Activated CD8-positive, alpha-beta T cell treated with anti-CD3 and anti-CD28 coated beads for 36 hours (primary cell): ENCODE measurements around the gene MINDY3. TPM values are rescaled to one million over a fixed set of nuclear protein-coding genes. Genes with fewer than 3 reads are reported as not detected.

Experiments
- ATAC-seq: fragments of 200-7000 bp; cut with Tn5 transposase; one replicate; pipeline ENCODE4 v1.10.0; 2021; ENCODE audit warnings: mild to moderate bottlenecking, moderate library complexity
- CTCF ChIA-PET: fragments of 350-600 bp; sonication (Branson Sonifier 250); formaldehyde crosslinking; loops from one replicate; lab custom pipeline; 2021; ENCODE audit warnings: antibody characterized with exemption; lab: Charles Lee
- POLR2A ChIA-PET: fragments of 350-600 bp; sonication (Branson Sonifier 250); formaldehyde crosslinking; loops from one replicate; lab custom pipeline; 2021; ENCODE audit warnings: antibody characterized with exemption; lab: Charles Lee
- DNase-seq: peaks from one replicate; pipeline ENCODE4 v3.0.0-alpha.2; 2020
- H3K27ac Mint-ChIP-seq: one replicate; pipeline ENCODE4 v1.8.0; 2021; ENCODE audit warnings: mild to moderate bottlenecking, mixed read lengths
- H3K27me3 Mint-ChIP-seq: one replicate; pipeline ENCODE4 v1.8.0; 2021; ENCODE audit warnings: mixed read lengths
- H3K36me3 Mint-ChIP-seq: one replicate; pipeline ENCODE4 v1.8.0; 2021; ENCODE audit warnings: low read depth, mixed read lengths
- H3K4me1 Mint-ChIP-seq: one replicate; pipeline ENCODE4 v1.8.0; 2021; ENCODE audit warnings: low read depth, mixed read lengths
- H3K4me3 Mint-ChIP-seq: one replicate; pipeline ENCODE4 v1.8.0; 2021; ENCODE audit warnings: mild to moderate bottlenecking, moderate library complexity, mixed read lengths
- H3K9me3 Mint-ChIP-seq: one replicate; pipeline ENCODE4 v1.8.0; 2021; ENCODE audit warnings: mixed read lengths
- intact Hi-C: fragments of 100-400 bp; cut with micrococcal nuclease; formaldehyde crosslinking; loops from one replicate; pipeline ENCODE4 v1.10.0; 2022
- total RNA-seq, 2 experiments: library from RNA; stranded (reverse); gene quantifications; one replicate each; pipeline ENCODE4 v1.2.3, GENCODE V29; 2021
- TF ChIP-seq, protein P1 (sequence below): fragments of 200-600 bp; IDR thresholded peaks from one replicate; pipeline ENCODE4 v1.8.0; 2022; ENCODE audit warnings: antibody characterized with exemption, mild to moderate bottlenecking

The MINDY3 gene
- total RNA-seq = 10 to 100 TPM; 12.0 to 14.6 TPM

DNA sequence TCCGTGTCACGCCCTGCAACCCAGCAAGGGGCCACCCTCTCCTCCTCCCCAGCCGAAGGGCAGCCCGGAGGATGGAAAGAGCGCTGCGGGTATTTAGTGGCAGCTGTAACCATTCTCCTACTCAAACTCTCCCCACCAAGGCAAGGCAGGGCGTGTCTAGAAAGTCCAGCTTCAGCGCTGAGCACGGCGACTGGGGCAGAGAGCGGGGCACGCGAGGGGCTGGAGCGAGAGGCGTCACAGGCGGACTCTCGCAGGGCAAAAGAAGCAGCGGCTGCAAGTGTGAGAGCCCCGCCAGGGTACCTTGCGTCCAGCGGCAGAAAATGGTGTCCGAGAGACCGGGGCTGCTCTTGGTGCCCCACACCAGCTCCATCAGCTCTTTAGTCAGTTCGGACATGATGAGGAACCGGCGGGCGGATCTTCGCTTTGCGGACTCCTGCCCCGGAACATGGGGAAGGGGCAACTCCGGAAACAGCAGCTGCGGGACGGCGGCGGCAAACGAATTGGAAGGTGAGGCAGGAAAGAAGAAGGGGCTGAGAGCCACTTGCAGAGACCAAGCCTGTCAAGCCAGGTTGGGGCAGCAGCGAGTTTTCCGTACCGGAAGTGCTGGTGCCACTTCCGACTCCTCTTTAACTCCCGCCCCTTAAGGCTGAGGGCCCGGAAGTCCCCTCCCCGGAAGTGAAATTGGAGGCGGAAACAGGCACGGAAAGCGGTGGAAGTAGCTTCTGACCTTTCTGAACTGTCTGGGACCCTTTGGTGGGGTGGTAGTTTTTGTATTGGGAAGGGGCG lies at the start of gene MINDY3:
Gene MINDY3, minus strand, starts transcription at position 602 of the 786 bp plus-strand sequence. Its CDS starts 208 bp downstream, at position 394.
- TF ChIP-seq, protein P1, sequence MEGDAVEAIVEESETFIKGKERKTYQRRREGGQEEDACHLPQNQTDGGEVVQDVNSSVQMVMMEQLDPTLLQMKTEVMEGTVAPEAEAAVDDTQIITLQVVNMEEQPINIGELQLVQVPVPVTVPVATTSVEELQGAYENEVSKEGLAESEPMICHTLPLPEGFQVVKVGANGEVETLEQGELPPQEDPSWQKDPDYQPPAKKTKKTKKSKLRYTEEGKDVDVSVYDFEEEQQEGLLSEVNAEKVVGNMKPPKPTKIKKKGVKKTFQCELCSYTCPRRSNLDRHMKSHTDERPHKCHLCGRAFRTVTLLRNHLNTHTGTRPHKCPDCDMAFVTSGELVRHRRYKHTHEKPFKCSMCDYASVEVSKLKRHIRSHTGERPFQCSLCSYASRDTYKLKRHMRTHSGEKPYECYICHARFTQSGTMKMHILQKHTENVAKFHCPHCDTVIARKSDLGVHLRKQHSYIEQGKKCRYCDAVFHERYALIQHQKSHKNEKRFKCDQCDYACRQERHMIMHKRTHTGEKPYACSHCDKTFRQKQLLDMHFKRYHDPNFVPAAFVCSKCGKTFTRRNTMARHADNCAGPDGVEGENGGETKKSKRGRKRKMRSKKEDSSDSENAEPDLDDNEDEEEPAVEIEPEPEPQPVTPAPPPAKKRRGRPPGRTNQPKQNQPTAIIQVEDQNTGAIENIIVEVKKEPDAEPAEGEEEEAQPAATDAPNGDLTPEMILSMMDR = no peak
- Mint-ChIP-seq H3K4me3 (peak within 1 kb of the TSS; percentile 90), H3K36me3 (peaks cover 8% of the 10 kb centered on the region), H3K4me1 (peaks cover 27% of the 10 kb centered on the region), H3K27ac (peak within 1 kb of the TSS; percentile 93), H3K9me3 (no peaks in the 10 kb centered on the region), H3K27me3 (peaks cover 7% of the 10 kb centered on the region)
- DNase-seq = peak; percentile 89
- ChIA-PET POLR2A (no interaction called here), CTCF (interaction anchor here (0.6 to 1.6 kb wide), 7 partner anchors 12 to 924 kb away, joined by 3 to 6 read pairs (median 3); no protein-coding TSS in a partner anchor)
- ATAC-seq = peak; percentile 95
- intact Hi-C loops = no loop called here

DNA sequence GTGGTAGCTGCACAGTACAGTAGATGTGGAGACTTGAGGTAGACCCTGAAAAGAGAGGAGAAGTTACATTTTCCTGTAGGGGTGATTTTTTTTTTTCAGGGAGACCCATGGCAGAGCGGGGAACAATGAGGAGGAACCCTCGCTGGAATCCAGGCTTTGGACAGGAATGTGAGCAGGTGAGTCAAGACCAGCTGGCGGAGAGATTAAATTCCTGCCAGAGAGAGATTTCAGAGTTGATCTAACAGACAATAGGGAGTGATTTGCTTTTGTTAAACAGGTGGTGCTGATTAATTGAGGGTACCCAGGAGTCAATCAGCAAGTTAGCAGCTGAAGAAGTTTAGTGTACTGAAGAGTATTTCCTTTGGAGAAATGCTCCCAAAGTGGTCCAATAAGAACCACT lies 41.6 kb upstream of the MINDY3 start:
- Mint-ChIP-seq H3K27ac (no peak overlapping the region), H3K4me3 (no peak overlapping the region), H3K9me3 (no peaks in the 10 kb centered on the region), H3K27me3 (peaks cover 19% of the 10 kb centered on the region), H3K4me1 (no peaks in the 10 kb centered on the region), H3K36me3 (no peaks in the 10 kb centered on the region)
- no peak for DNase-seq
- intact Hi-C loops = loop anchor here (5.0 kb wide), 2 partner anchors 645 to 875 kb away; no protein-coding TSS in a partner anchor
- ChIA-PET POLR2A (no interaction called here), CTCF (interaction anchor here (0.7 to 2.2 kb wide), 22 partner anchors 10 to 1355 kb away, joined by 3 to 10 read pairs (median 4); partner anchors contain the start of gene MINDY3)
- ATAC-seq = no peak
- TF ChIP-seq, protein P1 = no peak

DNA sequence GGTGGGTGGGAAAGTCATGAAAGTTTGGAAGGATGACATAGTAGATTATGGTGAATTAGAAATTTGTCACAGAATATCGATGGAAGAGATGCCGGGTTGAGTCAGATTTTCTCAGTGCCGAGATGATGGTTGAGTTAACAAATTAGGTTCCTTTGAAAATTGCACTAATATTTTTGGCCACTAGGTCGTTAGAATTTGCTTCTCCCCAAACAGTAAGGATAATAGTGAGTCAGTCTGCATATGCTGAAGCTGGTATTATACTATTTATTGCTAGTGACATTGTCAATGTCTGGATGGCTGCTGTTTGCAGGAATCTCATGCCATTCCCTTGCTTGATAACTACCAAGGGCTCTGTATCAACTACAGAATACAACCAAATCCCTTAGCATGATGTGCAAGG lies 37.7 kb upstream of the MINDY3 start:
- CTCF ChIA-PET = interaction anchor here (1.1 kb wide), 1 partner anchor 459 kb away, joined by 3 read pairs; no protein-coding TSS in a partner anchor
- Mint-ChIP-seq H3K36me3 (no peaks in the 10 kb centered on the region), H3K27ac (no peak overlapping the region), H3K4me3 (no peak overlapping the region), H3K9me3 (no peaks in the 10 kb centered on the region), H3K4me1 (no peaks in the 10 kb centered on the region), H3K27me3 (peaks cover 33% of the 10 kb centered on the region)
- ATAC-seq (no peak), DNase-seq (no peak)
- POLR2A ChIA-PET = no interaction called here
- TF ChIP-seq, protein P1 = peak; percentile 33
- intact Hi-C loops = no loop called here

DNA sequence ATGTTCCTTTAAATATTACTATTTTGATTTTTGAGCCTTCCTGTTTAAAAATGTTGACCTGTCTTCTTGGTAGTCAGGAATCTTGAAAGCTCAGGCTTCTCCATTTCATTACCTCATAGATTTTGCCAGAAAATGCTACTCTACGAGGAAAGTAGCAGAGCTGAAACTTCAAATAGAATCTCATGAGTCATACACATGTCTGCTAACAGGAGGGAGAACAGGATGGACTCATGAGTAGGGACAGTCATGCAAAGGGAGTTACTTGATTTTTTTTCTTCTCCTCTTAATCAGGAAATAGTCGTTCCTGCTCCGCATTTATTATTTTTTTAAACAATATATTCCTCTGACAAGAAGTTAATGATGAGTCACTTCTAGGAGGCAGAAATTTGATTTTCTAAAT lies 37.0 kb upstream of the MINDY3 start:
- no peaks in the 10 kb centered on the region for H3K4me1 Mint-ChIP-seq

More for the DNA sequence above, 37.0 kb upstream of the MINDY3 start:
- Mint-ChIP-seq H3K9me3 (no peaks in the 10 kb centered on the region), H3K27ac (no peak overlapping the region), H3K4me3 (no peak overlapping the region), H3K27me3 (peaks cover 35% of the 10 kb centered on the region), H3K36me3 (no peaks in the 10 kb centered on the region)
- POLR2A ChIA-PET = no interaction called here
- intact Hi-C loops = no loop called here
- ATAC-seq (no peak), DNase-seq (no peak)
- CTCF ChIA-PET = interaction anchor here (1.1 to 1.5 kb wide), 3 partner anchors 18 to 458 kb away, joined by 3 read pairs; no protein-coding TSS in a partner anchor
- TF ChIP-seq, protein P1 = no peak
